ENCODE data around the gene CDCA7L.
"Not testable (repeated sequence)": the region's sequence is repeated elsewhere in the genome, so short reads cannot be mapped to it uniquely, and the experiment has no call there.

- not testable (repeated sequence) for TF ChIP-seq POLR2AphosphoS5 (IDR thresholded peaks at IDR 0.05; ENCODE audit: low read depth, low read length); EP300 (IDR thresholded peaks at IDR 0.05; ENCODE audit: borderline replicate concordance in 1 of 2, low read depth in 1 of 2, low read length in 1 of 2); FOXJ3 (CRISPR knock-in tag; IDR thresholded peaks at IDR 0.05); TCF12 (IDR thresholded peaks at IDR 0.05); EZH2phosphoT487 (IDR thresholded peaks at IDR 0.05; ENCODE audit: borderline replicate concordance, low read depth); SIN3A (IDR thresholded peaks at IDR 0.05; ENCODE audit: borderline replicate concordance, low read depth, low read length); CHD2 (IDR thresholded peaks at IDR 0.05; ENCODE audit: low read length, partially characterized antibody); RFX5 (IDR thresholded peaks at IDR 0.05; ENCODE audit: low read length); ELF1 (IDR thresholded peaks at IDR 0.05)
- TF ChIP-seq, protein P1, sequence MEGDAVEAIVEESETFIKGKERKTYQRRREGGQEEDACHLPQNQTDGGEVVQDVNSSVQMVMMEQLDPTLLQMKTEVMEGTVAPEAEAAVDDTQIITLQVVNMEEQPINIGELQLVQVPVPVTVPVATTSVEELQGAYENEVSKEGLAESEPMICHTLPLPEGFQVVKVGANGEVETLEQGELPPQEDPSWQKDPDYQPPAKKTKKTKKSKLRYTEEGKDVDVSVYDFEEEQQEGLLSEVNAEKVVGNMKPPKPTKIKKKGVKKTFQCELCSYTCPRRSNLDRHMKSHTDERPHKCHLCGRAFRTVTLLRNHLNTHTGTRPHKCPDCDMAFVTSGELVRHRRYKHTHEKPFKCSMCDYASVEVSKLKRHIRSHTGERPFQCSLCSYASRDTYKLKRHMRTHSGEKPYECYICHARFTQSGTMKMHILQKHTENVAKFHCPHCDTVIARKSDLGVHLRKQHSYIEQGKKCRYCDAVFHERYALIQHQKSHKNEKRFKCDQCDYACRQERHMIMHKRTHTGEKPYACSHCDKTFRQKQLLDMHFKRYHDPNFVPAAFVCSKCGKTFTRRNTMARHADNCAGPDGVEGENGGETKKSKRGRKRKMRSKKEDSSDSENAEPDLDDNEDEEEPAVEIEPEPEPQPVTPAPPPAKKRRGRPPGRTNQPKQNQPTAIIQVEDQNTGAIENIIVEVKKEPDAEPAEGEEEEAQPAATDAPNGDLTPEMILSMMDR (IDR thresholded peaks at IDR 0.05), result not testable (repeated sequence)
- TF ChIP-seq, protein P2, sequence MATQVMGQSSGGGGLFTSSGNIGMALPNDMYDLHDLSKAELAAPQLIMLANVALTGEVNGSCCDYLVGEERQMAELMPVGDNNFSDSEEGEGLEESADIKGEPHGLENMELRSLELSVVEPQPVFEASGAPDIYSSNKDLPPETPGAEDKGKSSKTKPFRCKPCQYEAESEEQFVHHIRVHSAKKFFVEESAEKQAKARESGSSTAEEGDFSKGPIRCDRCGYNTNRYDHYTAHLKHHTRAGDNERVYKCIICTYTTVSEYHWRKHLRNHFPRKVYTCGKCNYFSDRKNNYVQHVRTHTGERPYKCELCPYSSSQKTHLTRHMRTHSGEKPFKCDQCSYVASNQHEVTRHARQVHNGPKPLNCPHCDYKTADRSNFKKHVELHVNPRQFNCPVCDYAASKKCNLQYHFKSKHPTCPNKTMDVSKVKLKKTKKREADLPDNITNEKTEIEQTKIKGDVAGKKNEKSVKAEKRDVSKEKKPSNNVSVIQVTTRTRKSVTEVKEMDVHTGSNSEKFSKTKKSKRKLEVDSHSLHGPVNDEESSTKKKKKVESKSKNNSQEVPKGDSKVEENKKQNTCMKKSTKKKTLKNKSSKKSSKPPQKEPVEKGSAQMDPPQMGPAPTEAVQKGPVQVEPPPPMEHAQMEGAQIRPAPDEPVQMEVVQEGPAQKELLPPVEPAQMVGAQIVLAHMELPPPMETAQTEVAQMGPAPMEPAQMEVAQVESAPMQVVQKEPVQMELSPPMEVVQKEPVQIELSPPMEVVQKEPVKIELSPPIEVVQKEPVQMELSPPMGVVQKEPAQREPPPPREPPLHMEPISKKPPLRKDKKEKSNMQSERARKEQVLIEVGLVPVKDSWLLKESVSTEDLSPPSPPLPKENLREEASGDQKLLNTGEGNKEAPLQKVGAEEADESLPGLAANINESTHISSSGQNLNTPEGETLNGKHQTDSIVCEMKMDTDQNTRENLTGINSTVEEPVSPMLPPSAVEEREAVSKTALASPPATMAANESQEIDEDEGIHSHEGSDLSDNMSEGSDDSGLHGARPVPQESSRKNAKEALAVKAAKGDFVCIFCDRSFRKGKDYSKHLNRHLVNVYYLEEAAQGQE (IDR thresholded peaks at IDR 0.05; ENCODE audit: low read depth, low read length), result not testable (repeated sequence)
- TF ChIP-seq, protein P3, sequence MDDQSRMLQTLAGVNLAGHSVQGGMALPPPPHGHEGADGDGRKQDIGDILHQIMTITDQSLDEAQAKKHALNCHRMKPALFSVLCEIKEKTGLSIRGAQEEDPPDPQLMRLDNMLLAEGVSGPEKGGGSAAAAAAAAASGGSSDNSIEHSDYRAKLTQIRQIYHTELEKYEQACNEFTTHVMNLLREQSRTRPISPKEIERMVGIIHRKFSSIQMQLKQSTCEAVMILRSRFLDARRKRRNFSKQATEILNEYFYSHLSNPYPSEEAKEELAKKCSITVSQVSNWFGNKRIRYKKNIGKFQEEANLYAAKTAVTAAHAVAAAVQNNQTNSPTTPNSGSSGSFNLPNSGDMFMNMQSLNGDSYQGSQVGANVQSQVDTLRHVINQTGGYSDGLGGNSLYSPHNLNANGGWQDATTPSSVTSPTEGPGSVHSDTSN (IDR thresholded peaks at IDR 0.05), result not testable (repeated sequence)
Observed at GRCh38 chr7:21883501-21883900, 62.2 kb downstream of the CDCA7L start.
